ENCODE data around the gene SCIMP.
A peak's percentile ranks its signal among the peaks of the same experiment; 100 is the strongest.

GRCh38 chr17:5237541-5238016 lies 2.9 kb upstream of the SCIMP start:
- no peak for TF ChIP-seq POLR2A (IDR thresholded peaks at IDR 0.05; ENCODE audit: low read depth, low read length)
- TF ChIP-seq BHLHE40 (IDR thresholded peaks at IDR 0.05; ENCODE audit: low read depth, low read length) = no peak
- peak; percentile 59 for TF ChIP-seq CTCF (conservative IDR thresholded peaks at IDR 0.05; ENCODE audit: low read depth, low read length)
- no peak for TF ChIP-seq RCOR1 (IDR thresholded peaks at IDR 0.05; ENCODE audit: insufficient replicate concordance, low read length)
- TF ChIP-seq SMC3 (IDR thresholded peaks at IDR 0.05; ENCODE audit: low read depth, low read length) = peak; percentile 41; the same call in 1 of the 2 replicates
- TF ChIP-seq CEBPB (IDR thresholded peaks at IDR 0.05; ENCODE audit: low read depth, low read length) = no peak
- peak; percentile 41 for TF ChIP-seq RAD21 (IDR thresholded peaks at IDR 0.05; ENCODE audit: low read length)
- TF ChIP-seq MAFK (IDR thresholded peaks at IDR 0.05; ENCODE audit: low read depth, low read length) = no peak
- no peak for TF ChIP-seq ELK1 (IDR thresholded peaks at IDR 0.05; ENCODE audit: borderline replicate concordance, low read depth, low read length)
- TF ChIP-seq MAZ (IDR thresholded peaks at IDR 0.05; ENCODE audit: borderline replicate concordance, low read depth, low read length) = no peak

Data from IMR-90 (cell line).